H1 (cell line): ENCODE measurements around the gene STARD13. TPM values are rescaled to one million over a fixed set of nuclear protein-coding genes. Genes with fewer than 3 reads are reported as not detected.

Source experiments
- CTCF ChIA-PET: fragments of 300-600 bp; sonication (Branson Sonifier 250); formaldehyde crosslinking; loops from one replicate; lab custom pipeline; 2021; ENCODE audit not compliant: partially characterized antibody; lab: Charles Lee
- POLR2A ChIA-PET: fragments of 300-600 bp; sonication (Branson Sonifier 250); formaldehyde crosslinking; loops from one replicate; lab custom pipeline; 2021; ENCODE audit warnings: inconsistent platforms; ENCODE audit not compliant: partially characterized antibody; lab: Charles Lee
- DNase-seq, 2 experiments: peaks; one replicate each; pipeline versions ENCODE4 v3.0.0 to v3.0.0-alpha.2; 2010 to 2022; ENCODE audit warnings: low spot score in 2 of 2, low read depth in 1 of 2, mixed read lengths in 1 of 2
- FAIRE-seq: peaks from 2 replicates; lab custom pipeline; 2011; peaks lifted over from hg19 to GRCh38; lab: Jason Lieb, UNC
- H2AFZ ChIP-seq: 2 replicates; pipeline ENCODE4 v1.8.1; 2012; ENCODE audit warnings: low read length, inconsistent platforms
- H2AK5ac ChIP-seq: 2 replicates; pipeline ENCODE4 v1.6.1; 2013; ENCODE audit warnings: low read depth, low read length
- H2BK120ac ChIP-seq: replicated peaks from 2 replicates; pipeline ENCODE3; 2013; ENCODE audit warnings: low read depth, low read length, inconsistent platforms
- H2BK12ac ChIP-seq: 2 replicates; pipeline ENCODE4 v1.6.1; 2013; ENCODE audit warnings: low read depth, low read length
- H2BK15ac ChIP-seq: 2 replicates; pipeline ENCODE4 v1.6.1; 2013; ENCODE audit warnings: low read length
- H2BK20ac ChIP-seq: 2 replicates; pipeline ENCODE4 v1.6.1; 2013; ENCODE audit warnings: low read length
- H2BK5ac ChIP-seq: 2 replicates; pipeline ENCODE4 v1.6.1; 2013; ENCODE audit warnings: low read depth, low read length
- H3K14ac ChIP-seq: 2 replicates; pipeline ENCODE4 v1.6.1; 2013; ENCODE audit warnings: inconsistent platforms; ENCODE audit not compliant: insufficient read length
- H3K18ac ChIP-seq: 2 replicates; pipeline ENCODE4 v1.6.1; 2013; ENCODE audit warnings: low read length; ENCODE audit errors: extremely low read depth
- H3K23ac ChIP-seq: 2 replicates; pipeline ENCODE4 v1.6.1; 2013; ENCODE audit warnings: inconsistent platforms; ENCODE audit not compliant: insufficient read length
- H3K23me2 ChIP-seq: 2 replicates; pipeline ENCODE4 v1.6.1; 2013; ENCODE audit warnings: low read depth, low read length
- H3K27ac ChIP-seq: 2 replicates; pipeline ENCODE4 v1.6.1; 2011; ENCODE audit warnings: low read depth, low read length, inconsistent platforms
- H3K27me3 ChIP-seq, 4 experiments: replicated peaks in 1 of 4; 1 replicate in 1 of 4; 2 replicates in 3 of 4; pipeline versions ENCODE4 v1.6.1 to v1.8.1; 2011 to 2013; ENCODE audit warnings: low read length in 3 of 4, mild to moderate bottlenecking in 3 of 4, inconsistent platforms in 2 of 4, mixed read lengths in 2 of 4, moderate library complexity in 1 of 4; ENCODE audit not compliant: control insufficient read depth in 3 of 4, insufficient read depth in 3 of 4; ENCODE audit errors: extremely low read depth in 1 of 4
- H3K36me3 ChIP-seq, 4 experiments: 2 replicates each; pipeline versions ENCODE4 v1.6.1 to v1.8.1; 2011 to 2013; ENCODE audit warnings: mild to moderate bottlenecking in 4 of 4, low read length in 3 of 4, moderate library complexity in 2 of 4, control low read depth in 1 of 4, inconsistent platforms in 1 of 4; ENCODE audit not compliant: insufficient read depth in 4 of 4, control insufficient read depth in 2 of 4
- H3K4ac ChIP-seq: replicated peaks from 2 replicates; pipeline ENCODE3; 2013; ENCODE audit warnings: low read length, low read depth, mixed read lengths, inconsistent platforms; ENCODE audit not compliant: insufficient read length
- H3K4me1 ChIP-seq, 4 experiments: replicated peaks in 1 of 4; 1 replicate in 1 of 4; 2 replicates in 3 of 4; pipeline versions ENCODE4 v1.6.1 to v1.8.1; 2011 to 2013; ENCODE audit warnings: low read length in 3 of 4, inconsistent platforms in 2 of 4, mixed read lengths in 1 of 4; ENCODE audit not compliant: insufficient read depth in 4 of 4, control insufficient read depth in 3 of 4
- H3K4me2 ChIP-seq, 2 experiments: 2 replicates each; pipeline versions ENCODE4 v1.6.1 to v1.8.1; 2011 to 2013; ENCODE audit warnings: low read depth in 2 of 2, low read length in 2 of 2, control low read depth in 1 of 2, inconsistent platforms in 1 of 2, mild to moderate bottlenecking in 1 of 2; ENCODE audit not compliant: insufficient read depth in 1 of 2
- H3K4me3 ChIP-seq, 4 experiments: fragments of 200-600, 300-600 bp in 1 of 4; sonication (generic), shearing (Covaris generic), sonication (Bioruptor Twin) in 1 of 4; 2 replicates each; pipeline versions ENCODE4 v1.5.1 to v1.8.1; 2011 to 2016; ENCODE audit warnings: low read length in 4 of 4, low read depth in 3 of 4, control low read depth in 2 of 4, inconsistent platforms in 2 of 4, mild to moderate bottlenecking in 2 of 4, mixed read lengths in 1 of 4, moderate library complexity in 1 of 4; ENCODE audit not compliant: insufficient read depth in 2 of 4; ENCODE audit errors: extremely low read depth in 1 of 4
- H3K56ac ChIP-seq: replicated peaks from 2 replicates; pipeline ENCODE3; 2013; ENCODE audit warnings: low read depth, mild to moderate bottlenecking, mixed read lengths, low read length, inconsistent platforms; ENCODE audit not compliant: insufficient read length
- H3K79me1 ChIP-seq: 2 replicates; pipeline ENCODE4 v1.6.1; 2013; ENCODE audit warnings: low read depth, low read length, control low read depth
- H3K79me2 ChIP-seq, 2 experiments: 2 replicates each; pipeline versions ENCODE4 v1.6.1 to v1.8.1; 2012 to 2013; ENCODE audit warnings: low read length in 2 of 2, mild to moderate bottlenecking in 2 of 2, inconsistent platforms in 1 of 2; ENCODE audit not compliant: insufficient read depth in 2 of 2, control insufficient read depth in 1 of 2
- H3K9ac ChIP-seq, 4 experiments: replicated peaks in 1 of 4; 1 replicate in 1 of 4; 2 replicates in 3 of 4; pipeline versions ENCODE4 v1.6.1 to v1.8.1; 2011 to 2013; ENCODE audit warnings: low read depth in 3 of 4, low read length in 3 of 4, control low read depth in 2 of 4, mild to moderate bottlenecking in 2 of 4, moderate library complexity in 2 of 4, inconsistent platforms in 1 of 4; ENCODE audit errors: extremely low read depth in 1 of 4
- H3K9me3 ChIP-seq, 2 experiments: 2 replicates each; pipeline versions ENCODE4 v1.6.1 to v1.8.1; 2012 to 2013; ENCODE audit warnings: mild to moderate bottlenecking in 2 of 2, moderate library complexity in 2 of 2, control low read depth in 1 of 2, inconsistent platforms in 1 of 2, low read depth in 1 of 2, low read length in 1 of 2, mixed read lengths in 1 of 2; ENCODE audit not compliant: insufficient read depth in 2 of 2
- H4K20me1 ChIP-seq, 2 experiments: replicated peaks in 1 of 2; 2 replicates each; pipeline versions ENCODE3 to v1.8.1; 2011 to 2013; ENCODE audit warnings: inconsistent platforms in 2 of 2, low read length in 2 of 2, mild to moderate bottlenecking in 1 of 2; ENCODE audit not compliant: insufficient read depth in 2 of 2, control insufficient read depth in 1 of 2
- H4K5ac ChIP-seq: 2 replicates; pipeline ENCODE4 v1.6.1; 2013; ENCODE audit warnings: low read length, low read depth, mixed read lengths, inconsistent platforms; ENCODE audit not compliant: insufficient read length
- H4K8ac ChIP-seq: 2 replicates; pipeline ENCODE4 v1.8.0; 2013; ENCODE audit warnings: mild to moderate bottlenecking, moderate library complexity, low read length, inconsistent platforms; ENCODE audit not compliant: insufficient read depth; ENCODE audit errors: extremely low read depth
- H4K91ac ChIP-seq: replicated peaks from 2 replicates; pipeline ENCODE3; 2013; ENCODE audit warnings: low read length, mixed read lengths, inconsistent platforms; ENCODE audit not compliant: insufficient read length
- CTCF ChIP-seq, 3 experiments: IDR thresholded peaks; 1 replicate in 2 of 3; 2 replicates in 1 of 3; pipeline versions ENCODE4 v1.5.1 to v1.6.1; 2011; ENCODE audit warnings: low read length in 3 of 3, mild to moderate bottlenecking in 3 of 3, inconsistent platforms in 2 of 3, low read depth in 1 of 3, moderate library complexity in 1 of 3; ENCODE audit not compliant: insufficient read depth in 1 of 3; ENCODE audit errors: control extremely low read depth in 1 of 3
- EP300 ChIP-seq, 2 experiments: IDR thresholded peaks; 1 replicate in 1 of 2; 2 replicates in 1 of 2; pipeline ENCODE4 v1.6.1; 2011 to 2012; ENCODE audit warnings: low read depth in 2 of 2, low read length in 2 of 2, mild to moderate bottlenecking in 2 of 2, borderline replicate concordance in 1 of 2, inconsistent platforms in 1 of 2, moderate library complexity in 1 of 2
- GTF2F1 ChIP-seq: IDR thresholded peaks from 2 replicates; pipeline ENCODE4 v1.6.1; 2012; ENCODE audit warnings: low read depth, low read length, improper control_type of control experiment, borderline replicate concordance
- JUND ChIP-seq: IDR thresholded peaks from 2 replicates; pipeline ENCODE4 v1.6.1; 2011; ENCODE audit warnings: mild to moderate bottlenecking, improper control_type of control experiment, low read length
- KDM5A ChIP-seq: fragments of 200-600 bp; IDR thresholded peaks from 2 replicates; pipeline ENCODE4 v1.7.1; 2012; ENCODE audit warnings: mild to moderate bottlenecking, low read length, inconsistent platforms, mixed read lengths
- NRF1 ChIP-seq: IDR thresholded peaks from 2 replicates; pipeline ENCODE4 v1.6.1; 2011; ENCODE audit warnings: mild to moderate bottlenecking, low read depth, low read length, improper control_type of control experiment
- SIN3A ChIP-seq, 2 experiments: IDR thresholded peaks in 1 of 2; conservative IDR thresholded peaks in 1 of 2; 2 replicates each; pipeline ENCODE4 v1.6.1; 2011 to 2012; ENCODE audit warnings: low read length in 2 of 2, improper control_type of control experiment in 1 of 2, low read depth in 1 of 2, mild to moderate bottlenecking in 1 of 2
- SIRT6 ChIP-seq: IDR thresholded peaks from one replicate; pipeline ENCODE4 v1.7.1; 2012; ENCODE audit warnings: low read length, inconsistent platforms
- SP4 ChIP-seq: IDR thresholded peaks from 2 replicates; pipeline ENCODE4 v1.6.1; 2012; ENCODE audit warnings: low read length, inconsistent platforms
- WGBS, 2 experiments: shearing (Covaris generic) in 1 of 2; methylation state at CpG; one replicate each; pipeline versions ENCODE4 v1.1.6 to v1.1.7; 2013 to 2015; ENCODE audit warnings: low lambda C conversion rate in 2 of 2, mixed read lengths in 2 of 2, inconsistent platforms in 1 of 2, low coverage in 1 of 2, missing lambda C conversion rate in 1 of 2; ENCODE audit not compliant: insufficient replicate concordance in 2 of 2, insufficient coverage in 1 of 2, insufficient read length in 1 of 2; ENCODE audit errors: extremely low coverage in 1 of 2, missing lambda C conversion rate in 1 of 2; 5-methylcytosine and 5-hydroxymethylcytosine counted together
- polyA plus RNA-seq, 7 experiments: library from polyadenylated mRNA; depleted of rRNA in 3 of 7; stranded (reverse) in 5 of 7; unstranded in 2 of 7; fragments of >200 nt in 5 of 7; fragments of 200-250 nt in 2 of 7; gene quantifications; 1 replicate in 5 of 7; 2 replicates in 1 of 7; 4 replicates in 1 of 7; pipeline versions ENCODE4 v1.2.1 to v1.2.3, GENCODE V29; 2011 to 2013; ENCODE audit warnings: missing spikeins in 2 of 7, mixed read lengths in 2 of 7
- total RNA-seq: library from RNA; stranded (reverse); fragmentation: NEBNext Ultra II Directional; extraction: Animal tissue kit (Norgen Biotek cat#: 25700); gene quantifications from 2 replicates; pipeline ENCODE4 v1.2.1, GENCODE V29; 2021

The STARD13 gene
- total and polyA plus RNA-seq, 2 of the 8 experiments (the other 6 are each of a cell fraction or from before 2014, with no cell fraction given): 0.82 to 2.9 TPM

GRCh38 chr13:33175991-33176390 is 109.6 kb downstream of the STARD13 start:
- no peak for FAIRE-seq
- ChIA-PET POLR2A (no interaction called here), CTCF (interaction anchor here (1.2 to 1.3 kb wide), 2 partner anchors 10 to 56 kb away, joined by 3 read pairs; no protein-coding TSS in a partner anchor)
- Histone ChIP-seq H3K4me3 (no peak overlapping the region), H3K27ac (no peak overlapping the region), H4K5ac (no peak overlapping the region), H3K79me1 (no peaks in the 10 kb centered on the region), H3K14ac (no peak overlapping the region), H2BK5ac (no peak overlapping the region), H2BK120ac (no peak overlapping the region), H3K79me2 (no peaks in the 10 kb centered on the region), H2AFZ (no peak overlapping the region), H3K27me3 (peaks cover 7 to 38% (median 16%) of the 10 kb centered on the region in 4 experiments), H3K18ac (no peak overlapping the region), H4K91ac (no peak overlapping the region), H3K4me1 (peaks cover 0 to 4% (median 2%) of the 10 kb centered on the region in 4 experiments; a peak in 2 of 7 replicates), H2BK12ac (no peak overlapping the region), H3K9me3 (no peaks in the 10 kb centered on the region), H3K9ac (no peak overlapping the region), H3K36me3 (no peaks in the 10 kb centered on the region), H3K4ac (no peak overlapping the region), H3K4me2 (no peak overlapping the region), H2BK20ac (no peak overlapping the region), H2AK5ac (no peak overlapping the region), H4K8ac (no peak overlapping the region), H4K20me1 (no peaks in the 10 kb centered on the region), H3K23ac (no peak overlapping the region), H3K23me2 (no peaks in the 10 kb centered on the region; the same call in 1 of the 2 replicates), H3K56ac (no peak overlapping the region), H2BK15ac (no peak overlapping the region)
- no peak for DNase-seq
- WGBS, 2 experiments: 92% methylated on average over 2 of the region's 2 CpGs; no CpG with 5 or more reads in 1 of the 2 experiments
- TF ChIP-seq SIRT6: no peak
- TF ChIP-seq CTCF (IDR thresholded peaks at IDR 0.05; ENCODE audit: control extremely low read depth in 1 of 3, insufficient read depth in 1 of 3, low read depth in 1 of 3, low read length in 3 of 3): no peak
- TF ChIP-seq NRF1: no peak
- no peak for TF ChIP-seq SIN3A (conservative IDR thresholded peaks at IDR 0.05 in 1 of 2, IDR thresholded peaks at IDR 0.05 in 1 of 2; ENCODE audit: low read depth in 1 of 2, low read length in 2 of 2)
- TF ChIP-seq KDM5A: no peak
- no peak for TF ChIP-seq GTF2F1
- no peak for TF ChIP-seq EP300 (IDR thresholded peaks at IDR 0.05; ENCODE audit: borderline replicate concordance in 1 of 2, low read depth in 2 of 2, low read length in 2 of 2)
- TF ChIP-seq SP4: no peak
- TF ChIP-seq JUND: no peak
